HG03025 (cell line): Measurements from ENCODE around the gene MTRR.

Experiments
- ATAC-seq: cut with Tn5 transposase; IDR thresholded peaks from one replicate; pipeline ENCODE4 v1.9.1; 2021; ENCODE audit warnings: mild to moderate bottlenecking, moderate library complexity; ENCODE audit not compliant: unreplicated experiment, low FRiP score

The MTRR gene

GRCh38 chr5:7868773-7869473, at the start of gene MTRR, which contains the start of gene FASTKD3:
Gene MTRR, plus strand, starts transcription at chr5:7869148. Its CDS starts 1,647 bp downstream, at chr5:7870795.
Gene FASTKD3, minus strand, starts transcription at chr5:7869031. Its CDS starts 948 bp downstream, at chr5:7868083.
- peak; percentile 96 for ATAC-seq

- no peak for ATAC-seq
Observed at GRCh38 chr5:7822449-7822848, 46.5 kb upstream of the MTRR start.

DNA sequence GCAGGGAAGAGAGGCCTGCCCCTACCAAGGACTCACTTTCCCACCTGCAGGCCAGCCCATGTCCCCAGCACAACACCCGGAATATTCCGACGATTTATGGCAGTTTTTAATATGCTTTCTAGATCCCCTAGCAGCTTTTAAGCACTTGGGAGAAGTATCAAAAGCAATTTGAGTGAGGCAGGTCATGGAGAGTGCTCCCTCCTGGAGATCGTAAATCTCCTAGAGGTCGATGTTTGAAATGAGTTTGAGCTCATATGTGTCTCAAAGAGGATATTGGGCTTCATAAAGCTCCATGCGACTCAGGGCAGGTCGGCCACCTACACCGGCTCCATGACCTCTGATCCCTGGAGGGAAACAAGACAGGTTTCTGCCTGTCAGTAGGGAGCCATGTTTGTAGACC, 45.4 kb upstream of the MTRR start:
- ATAC-seq = no peak

GRCh38 chr5:7824995-7825394, 44.0 kb upstream of the MTRR start:
- ATAC-seq = no peak

DNA sequence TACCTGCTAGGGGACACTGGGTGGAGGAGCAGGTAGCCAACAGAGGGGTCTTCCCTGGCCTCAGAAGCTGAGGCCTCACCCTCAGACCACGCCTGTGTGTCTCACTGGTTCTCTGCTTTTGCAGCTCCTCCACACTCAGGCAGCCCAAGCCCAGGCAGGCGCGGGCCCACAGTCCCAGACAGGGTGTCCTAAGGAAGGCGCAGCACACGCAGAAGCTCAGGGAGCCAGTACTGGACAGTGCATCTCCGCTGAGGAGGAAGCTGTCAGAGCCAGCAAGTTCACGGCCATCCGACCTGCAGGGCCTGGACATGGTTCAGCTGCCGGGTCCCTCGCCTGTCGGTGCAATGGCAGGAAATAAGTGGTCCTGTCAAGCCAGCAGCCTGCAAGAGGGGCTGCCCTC, 43.3 kb upstream of the MTRR start:
- no peak for ATAC-seq

DNA sequence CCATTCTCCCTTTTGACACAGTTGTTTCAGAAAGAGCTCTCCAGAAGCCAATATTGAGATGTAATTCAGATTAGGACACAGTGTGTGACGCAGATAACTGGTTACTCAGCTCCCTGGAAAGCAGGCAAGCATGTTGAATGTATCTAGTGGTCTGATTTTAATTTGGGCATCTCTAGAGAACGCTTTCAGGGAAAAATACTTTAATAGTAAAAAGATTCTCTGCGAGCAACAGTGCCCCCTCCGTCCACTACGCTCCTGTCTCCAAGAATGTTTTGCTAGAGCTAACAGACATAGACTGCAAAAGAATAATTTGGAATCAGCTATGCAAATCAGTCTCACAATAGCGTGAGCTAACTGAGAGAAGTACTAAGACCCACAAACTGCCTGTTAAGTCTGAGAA, 41.3 kb upstream of the MTRR start:
- no peak for ATAC-seq

DNA sequence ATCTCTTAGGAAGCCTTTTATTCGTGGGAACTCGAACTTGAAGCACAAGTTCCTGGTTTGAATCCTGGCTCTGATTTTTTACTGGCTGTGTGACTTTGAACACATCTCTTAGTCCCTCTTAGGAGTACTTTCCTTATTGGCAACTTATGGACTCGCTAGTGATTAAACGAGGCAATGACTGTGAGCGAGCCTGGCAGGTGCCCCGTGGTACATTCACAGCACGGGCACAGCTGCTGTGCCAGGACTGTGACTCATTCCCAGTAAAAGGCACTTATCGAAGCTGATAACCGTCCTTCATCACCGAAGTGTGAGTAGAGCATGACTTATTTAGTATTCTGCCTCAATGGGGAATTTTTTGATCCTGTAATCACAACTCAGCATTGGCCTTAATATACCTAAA, 40.7 kb upstream of the MTRR start:
- no peak for ATAC-seq

DNA sequence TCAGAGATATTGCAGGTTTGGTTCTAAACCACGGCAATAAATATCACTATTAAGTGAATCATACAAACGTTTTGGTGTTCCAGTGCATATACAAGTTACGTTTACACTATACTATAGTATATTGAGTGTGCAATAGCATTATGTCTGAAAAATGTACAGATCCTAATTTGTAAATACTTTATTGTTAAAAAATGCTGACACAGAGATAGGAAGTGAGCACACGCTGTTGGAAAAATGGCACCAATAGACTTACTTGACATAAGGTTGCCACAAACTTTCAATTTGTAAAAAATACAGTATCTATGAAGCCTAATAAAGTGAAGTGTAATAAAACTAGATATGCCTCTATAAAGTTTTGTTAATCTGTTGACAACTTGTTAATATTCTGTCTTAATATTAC, 34.0 kb upstream of the MTRR start:
- ATAC-seq = no peak

GRCh38 chr5:7837403-7837802, 31.5 kb upstream of the MTRR start:
- no peak for ATAC-seq

- no peak for ATAC-seq
Observed at GRCh38 chr5:7842531-7842930, 26.4 kb upstream of the MTRR start.

- no peak for ATAC-seq
Observed at GRCh38 chr5:7844901-7845300, 24.0 kb upstream of the MTRR start.

- ATAC-seq = no peak
Observed at GRCh38 chr5:7845557-7845956, 23.4 kb upstream of the MTRR start.

DNA sequence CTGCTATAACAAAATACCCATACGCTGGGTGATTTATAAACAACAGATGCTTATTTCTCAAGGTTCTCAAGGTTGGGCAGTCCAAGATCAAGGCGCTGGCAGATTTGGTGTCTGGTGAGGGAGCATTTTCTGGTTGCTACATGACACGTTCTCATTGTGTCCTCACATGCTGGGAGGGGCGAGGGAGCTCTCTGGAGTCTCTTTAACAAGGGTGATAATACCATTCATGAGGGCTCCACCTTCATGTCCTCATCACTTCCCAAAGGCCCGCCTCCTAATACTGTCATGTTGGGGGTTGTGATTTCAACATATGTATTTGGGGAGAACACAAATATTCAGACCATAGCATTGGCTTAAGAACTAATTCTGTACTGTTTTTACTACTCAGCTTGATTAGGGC, 22.6 kb upstream of the MTRR start:
- ATAC-seq = no peak

DNA sequence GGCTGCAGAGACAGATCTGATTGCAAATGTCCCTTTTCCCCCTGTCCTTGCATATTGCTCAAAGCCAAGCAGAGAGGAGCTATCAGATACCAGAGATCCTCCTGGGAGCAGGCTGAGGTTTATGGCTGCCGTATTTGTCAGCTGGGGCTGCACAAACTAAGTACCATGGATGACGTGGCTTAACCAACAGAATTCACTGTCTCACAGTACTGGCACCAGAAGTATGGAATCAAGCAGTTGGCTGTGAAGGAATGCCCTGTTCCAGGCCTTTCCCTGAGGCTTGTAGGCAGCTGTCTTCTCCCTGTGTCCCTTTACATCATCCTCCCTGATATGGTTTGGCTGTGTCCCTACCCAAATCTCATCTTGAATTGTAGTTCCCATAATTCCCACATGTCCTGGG, 20.7 kb upstream of the MTRR start:
- ATAC-seq = no peak

DNA sequence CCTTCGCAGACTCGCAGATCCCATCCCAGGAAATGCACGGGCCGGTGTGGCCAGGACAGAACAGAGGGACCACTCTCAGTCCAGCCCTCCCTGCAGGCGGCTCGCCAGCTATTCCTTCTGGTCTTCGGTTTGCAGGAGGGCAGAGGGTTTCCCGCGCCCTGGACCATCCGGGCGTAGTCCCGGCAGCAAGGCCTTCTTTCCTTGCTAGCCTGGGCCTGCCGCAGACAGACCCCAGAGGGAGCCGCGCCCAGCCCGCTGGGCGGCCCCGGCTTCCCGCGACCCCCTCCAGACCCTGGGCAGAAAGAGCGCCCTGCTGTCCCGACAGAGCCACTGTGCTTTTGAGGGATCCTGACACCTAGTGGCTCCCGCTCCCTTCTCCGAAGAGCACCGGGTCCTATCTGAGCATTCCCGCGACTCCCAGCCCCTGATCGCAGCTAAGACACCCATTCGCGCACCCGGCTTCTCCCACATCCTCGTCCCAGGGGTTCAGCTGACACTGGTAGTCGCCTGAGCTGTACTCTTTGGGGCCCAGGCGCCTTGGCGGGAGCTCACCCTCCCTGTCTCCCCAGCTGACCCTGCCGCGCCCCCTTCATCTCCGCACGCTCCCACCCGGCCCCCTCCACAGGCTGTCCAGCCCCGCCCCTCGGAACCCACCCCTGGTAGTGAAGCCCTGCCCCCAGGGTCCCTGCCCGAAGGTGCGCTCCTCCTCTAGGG, 19.1 kb upstream of the MTRR start:
- no peak for ATAC-seq

- no peak for ATAC-seq
Observed at GRCh38 chr5:7850395-7851239, 18.3 kb upstream of the MTRR start, which contains the start of gene CFAP90. Gene CFAP90, minus strand, starts transcription at chr5:7851133. Its CDS starts 112 bp downstream, at chr5:7851021.

GRCh38 chr5:7851240-7851592, 17.7 kb upstream of the MTRR start:
- ATAC-seq = no peak

GRCh38 chr5:7851617-7852289, 17.2 kb upstream of the MTRR start:
- no peak for ATAC-seq

- ATAC-seq = no peak
Observed at GRCh38 chr5:7852542-7852941, 16.4 kb upstream of the MTRR start.

- ATAC-seq = no peak
Observed at GRCh38 chr5:7852988-7853387, 16.0 kb upstream of the MTRR start.

- ATAC-seq = no peak
Observed at GRCh38 chr5:7855611-7856010, 13.3 kb upstream of the MTRR start.
